ENCODE data around the gene UBE2H. TPM values are rescaled to one million over a fixed set of nuclear protein-coding genes. Genes with fewer than 3 reads are reported as not detected.

The UBE2H gene
- total RNA-seq, 1 donor from 2014 or later = 114 TPM

- Histone ChIP-seq H3K4me1 (no peaks in the 10 kb centered on the region), H3K4me2 (no peak overlapping the region), H3K27ac (no peak overlapping the region), H3K36me3 (peaks cover 3% of the 10 kb centered on the region), H3F3A (ENCODE audit: low read depth) (no peaks in the 10 kb centered on the region), H2AFZ (replicated peaks) (no peak overlapping the region), H3K27me3 (no peaks in the 10 kb centered on the region), H3K9ac (no peak overlapping the region), H3K79me2 (ENCODE audit: low read depth) (peaks cover 32% of the 10 kb centered on the region), H4K20me1 (ENCODE audit: low read depth) (peaks cover 37% of the 10 kb centered on the region), H3K4me3 (no peak overlapping the region), H3K9me3 (ENCODE audit: low read depth) (no peaks in the 10 kb centered on the region)
- Mint-ChIP-seq H3K4me1 (no peaks in the 10 kb centered on the region), H3K27ac (no peak overlapping the region), H3K36me3 (peaks cover 22% of the 10 kb centered on the region), H3K4me3 (no peak overlapping the region), H3K27me3 (ENCODE audit: insufficient read depth, low read depth) (no peaks in the 10 kb centered on the region), H3K9me3 (no peaks in the 10 kb centered on the region)
- TF ChIP-seq CTCF (IDR thresholded peaks at IDR 0.05) (no peak), EZH2 (IDR thresholded peaks at IDR 0.05) (no peak), EZH2phosphoT487 (IDR thresholded peaks at IDR 0.05) (no peak)
- no peak for DNase-seq (ENCODE audit: low spot score)
Measured at GRCh38 chr7:129875160-129875559, 77.6 kb downstream of the UBE2H start.

DNA sequence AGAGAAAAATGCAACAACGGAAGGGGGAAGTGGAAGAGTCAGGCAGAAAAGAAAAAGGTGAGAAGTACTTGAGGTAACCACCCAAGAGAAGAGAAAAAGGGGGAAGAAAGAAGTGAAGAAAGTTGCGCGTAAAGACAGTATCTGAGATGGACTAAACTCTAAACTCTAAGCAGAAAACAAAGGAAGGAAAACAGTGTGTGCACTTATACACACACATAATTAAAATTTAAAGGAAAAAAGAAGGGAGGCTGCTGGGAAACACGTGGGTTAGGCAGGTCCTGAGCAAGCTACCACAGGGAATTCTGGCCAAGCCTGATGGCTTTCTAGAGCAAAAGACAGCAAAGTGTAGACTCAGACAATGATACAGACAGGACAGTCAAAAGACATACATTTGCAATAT is 78.0 kb downstream of the UBE2H start:
- Histone ChIP-seq H3K4me2 (no peak overlapping the region), H3K9me3 (ENCODE audit: low read depth) (no peaks in the 10 kb centered on the region), H3K27ac (no peak overlapping the region), H3K36me3 (peaks cover 3% of the 10 kb centered on the region), H3K4me1 (no peaks in the 10 kb centered on the region), H3K27me3 (no peaks in the 10 kb centered on the region), H3F3A (ENCODE audit: low read depth) (no peaks in the 10 kb centered on the region), H2AFZ (replicated peaks) (no peak overlapping the region), H3K79me2 (ENCODE audit: low read depth) (peaks cover 32% of the 10 kb centered on the region), H4K20me1 (ENCODE audit: low read depth) (peaks cover 41% of the 10 kb centered on the region), H3K4me3 (no peak overlapping the region), H3K9ac (no peak overlapping the region)
- no peak for TF ChIP-seq EZH2 (IDR thresholded peaks at IDR 0.05)
- TF ChIP-seq CTCF (IDR thresholded peaks at IDR 0.05) = no peak
- TF ChIP-seq EZH2phosphoT487 (IDR thresholded peaks at IDR 0.05) = no peak
- DNase-seq (ENCODE audit: low spot score) = no peak
- Mint-ChIP-seq H3K27ac (no peak overlapping the region), H3K4me3 (no peak overlapping the region), H3K27me3 (ENCODE audit: insufficient read depth, low read depth) (no peaks in the 10 kb centered on the region), H3K9me3 (no peaks in the 10 kb centered on the region), H3K4me1 (no peaks in the 10 kb centered on the region), H3K36me3 (peaks cover 20% of the 10 kb centered on the region)

- H3K4me3 ChIP-seq = no peak overlapping the region
- Mint-ChIP-seq H3K4me1 (peaks cover 7% of the 10 kb centered on the region), H3K9me3 (no peaks in the 10 kb centered on the region), H3K27ac (no peak overlapping the region), H3K36me3 (peaks cover 19% of the 10 kb centered on the region), H3K4me3 (no peak overlapping the region), H3K27me3 (ENCODE audit: insufficient read depth, low read depth) (no peaks in the 10 kb centered on the region)
- H3K36me3 ChIP-seq = no peaks in the 10 kb centered on the region
- H3K9ac ChIP-seq = no peak overlapping the region
- H3F3A ChIP-seq (ENCODE audit: low read depth) = no peaks in the 10 kb centered on the region
- peaks cover 27% of the 10 kb centered on the region for H3K79me2 ChIP-seq (ENCODE audit: low read depth)
- H3K9me3 ChIP-seq (ENCODE audit: low read depth) = no peaks in the 10 kb centered on the region
- H3K27ac ChIP-seq = no peak overlapping the region
- peaks cover 32% of the 10 kb centered on the region for H4K20me1 ChIP-seq (ENCODE audit: low read depth)
- no peak for TF ChIP-seq CTCF (IDR thresholded peaks at IDR 0.05)
- no peak for TF ChIP-seq EZH2phosphoT487 (IDR thresholded peaks at IDR 0.05)
- no peak for TF ChIP-seq EZH2 (IDR thresholded peaks at IDR 0.05)
- H3K4me1 ChIP-seq = no peaks in the 10 kb centered on the region
- no peak overlapping the region for H2AFZ ChIP-seq (replicated peaks)
- no peaks in the 10 kb centered on the region for H3K27me3 ChIP-seq
- H3K4me2 ChIP-seq = no peak overlapping the region
- no peak for DNase-seq (ENCODE audit: low spot score)
Measured at GRCh38 chr7:129872054-129872453, 80.7 kb downstream of the UBE2H start.

Data from neural progenitor cell (in vitro differentiated cells).